ENCODE results near the gene KLK10.
"Not testable (repeated sequence)": the region's sequence is repeated elsewhere in the genome, so short reads cannot be mapped to it uniquely, and the experiment has no call there.

DNA sequence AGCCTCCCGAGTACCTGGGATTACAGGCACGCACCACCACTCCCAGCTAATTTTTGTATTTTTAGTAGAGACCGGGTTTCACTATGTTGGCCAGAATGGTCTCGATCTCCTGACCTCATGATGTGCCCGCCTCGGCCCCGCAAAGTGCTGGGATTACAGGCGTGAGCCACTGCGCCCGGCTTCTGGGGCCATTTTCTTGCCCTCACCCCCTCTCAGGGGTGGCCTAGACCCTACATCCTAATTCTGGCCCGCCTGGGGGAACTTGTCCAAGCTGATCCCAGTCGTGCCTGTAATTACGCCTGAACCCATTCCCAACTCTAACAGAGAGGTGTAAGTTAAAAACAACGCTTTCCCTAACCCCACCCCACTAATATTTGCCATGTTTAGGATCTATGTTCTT lies 35.1 kb downstream of the KLK10 start:
- TF ChIP-seq POLR2AphosphoS5, POLR2A (IDR thresholded peaks at IDR 0.05; ENCODE audit: low read depth, low read length): not testable (repeated sequence)
